ENCODE measurements around the gene PALM.

GRCh38 chr19:763869-764268, 55.1 kb downstream of the PALM start:
- TF ChIP-seq POLR2A (IDR thresholded peaks at IDR 0.05; ENCODE audit: low read length) (no peak), GATA1 (IDR thresholded peaks at IDR 0.05; ENCODE audit: low read depth, low read length) (no peak)
